OCI-LY3 (cell line): Measurements from ENCODE around the gene RHBDF2.

Source experiments
- EZH2phosphoT487 ChIP-seq: fragments of 200-600 bp; shearing (Covaris generic); IDR thresholded peaks from 2 replicates; pipeline ENCODE4 v1.6.1; 2018; ENCODE audit warnings: antibody characterized with exemption, mixed run types, low read depth
- TF ChIP-seq, protein P1 (sequence below): fragments of 200-600, 300-600 bp; sonication (generic); IDR thresholded peaks from 2 replicates; pipeline ENCODE4 v1.5.1; 2014; ENCODE audit warnings: antibody characterized with exemption, low read length, low read depth

DNA sequence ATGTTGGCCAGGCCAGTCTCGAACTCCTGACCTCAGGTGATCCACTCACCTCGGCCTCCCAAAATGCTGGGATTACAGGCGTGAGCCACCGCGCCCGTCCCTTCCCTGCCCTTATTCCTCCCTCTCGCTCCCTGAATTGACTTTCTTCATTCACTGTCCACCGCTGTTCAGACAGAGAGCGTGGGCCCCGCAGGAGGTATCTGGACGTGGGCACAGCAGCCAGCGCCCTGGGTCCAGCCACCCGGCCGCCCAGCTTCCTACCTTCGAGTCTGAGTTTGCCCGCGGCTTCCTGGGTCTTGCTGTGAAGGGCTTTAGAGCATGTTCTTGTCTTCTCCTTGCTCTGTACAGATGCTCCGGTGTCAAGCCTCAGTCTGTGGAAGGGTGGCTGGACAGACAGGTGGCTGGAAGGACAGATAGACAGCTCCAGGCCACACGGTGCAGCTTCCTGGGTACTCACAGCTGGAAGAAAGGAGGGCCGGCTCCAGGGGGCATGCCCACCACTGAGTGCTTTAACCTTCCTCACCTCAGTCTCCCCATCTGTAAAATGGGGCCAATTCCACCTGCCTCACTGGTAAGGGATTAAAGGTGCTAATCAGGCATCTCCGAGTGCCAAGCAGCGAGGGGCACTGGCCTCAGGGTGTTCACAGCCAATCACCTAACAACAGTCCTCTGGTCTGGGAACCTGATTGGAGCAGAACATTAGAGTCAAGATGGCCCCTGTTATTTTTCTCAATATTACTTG is 13.6 kb downstream of the RHBDF2 start:
- TF ChIP-seq, protein P1, sequence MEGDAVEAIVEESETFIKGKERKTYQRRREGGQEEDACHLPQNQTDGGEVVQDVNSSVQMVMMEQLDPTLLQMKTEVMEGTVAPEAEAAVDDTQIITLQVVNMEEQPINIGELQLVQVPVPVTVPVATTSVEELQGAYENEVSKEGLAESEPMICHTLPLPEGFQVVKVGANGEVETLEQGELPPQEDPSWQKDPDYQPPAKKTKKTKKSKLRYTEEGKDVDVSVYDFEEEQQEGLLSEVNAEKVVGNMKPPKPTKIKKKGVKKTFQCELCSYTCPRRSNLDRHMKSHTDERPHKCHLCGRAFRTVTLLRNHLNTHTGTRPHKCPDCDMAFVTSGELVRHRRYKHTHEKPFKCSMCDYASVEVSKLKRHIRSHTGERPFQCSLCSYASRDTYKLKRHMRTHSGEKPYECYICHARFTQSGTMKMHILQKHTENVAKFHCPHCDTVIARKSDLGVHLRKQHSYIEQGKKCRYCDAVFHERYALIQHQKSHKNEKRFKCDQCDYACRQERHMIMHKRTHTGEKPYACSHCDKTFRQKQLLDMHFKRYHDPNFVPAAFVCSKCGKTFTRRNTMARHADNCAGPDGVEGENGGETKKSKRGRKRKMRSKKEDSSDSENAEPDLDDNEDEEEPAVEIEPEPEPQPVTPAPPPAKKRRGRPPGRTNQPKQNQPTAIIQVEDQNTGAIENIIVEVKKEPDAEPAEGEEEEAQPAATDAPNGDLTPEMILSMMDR: no peak
- TF ChIP-seq EZH2phosphoT487: no peak
